ENCODE data around the gene NDUFB4.

The NDUFB4 gene

GRCh38 chr3:120641696-120642246, 45.6 kb downstream of the NDUFB4 start:
- DNase-seq, result no peak

- no peak for DNase-seq
These were observed 46.3 kb downstream of the NDUFB4 start for GRCh38 chr3:120642368-120642948.

DNA sequence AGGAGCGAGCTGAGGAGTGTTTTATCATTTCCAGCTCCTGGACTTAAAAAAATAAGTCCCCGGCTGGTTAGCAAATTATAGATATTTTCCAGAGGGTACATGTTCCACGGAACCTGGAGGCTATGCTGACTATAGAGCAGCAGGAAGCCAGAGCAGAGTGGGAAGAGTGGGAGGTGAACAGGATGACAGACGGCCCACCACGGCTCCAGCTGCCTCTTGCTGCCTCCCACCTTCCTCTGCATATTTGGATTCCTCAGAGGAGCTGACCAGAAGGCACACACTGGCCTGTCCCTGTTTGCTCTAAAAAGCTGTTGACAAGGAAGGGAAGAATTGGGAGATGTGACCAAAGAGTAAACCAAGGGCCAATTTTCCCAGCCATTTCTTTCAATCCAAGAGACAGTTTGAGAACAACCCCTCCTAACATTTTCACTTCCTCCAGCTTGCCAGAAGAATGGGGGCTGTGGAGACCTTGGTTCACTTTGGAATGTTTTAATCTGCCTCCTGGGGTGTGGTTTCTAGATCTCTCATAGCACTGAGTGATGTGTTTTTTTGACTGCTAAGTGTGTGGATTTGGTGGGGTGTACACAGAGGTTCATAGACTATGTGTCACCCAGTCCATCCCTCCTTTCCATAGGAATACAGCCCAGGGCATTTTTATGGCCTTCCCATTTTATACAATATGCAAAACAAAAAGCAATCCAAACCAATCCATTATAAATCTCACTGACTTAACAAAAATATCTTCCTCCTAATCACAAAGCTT, 49.1 kb downstream of the NDUFB4 start:
- DNase-seq, result no peak

GRCh38 chr3:120646771-120647432, 50.8 kb downstream of the NDUFB4 start:
- no peak for DNase-seq

DNA sequence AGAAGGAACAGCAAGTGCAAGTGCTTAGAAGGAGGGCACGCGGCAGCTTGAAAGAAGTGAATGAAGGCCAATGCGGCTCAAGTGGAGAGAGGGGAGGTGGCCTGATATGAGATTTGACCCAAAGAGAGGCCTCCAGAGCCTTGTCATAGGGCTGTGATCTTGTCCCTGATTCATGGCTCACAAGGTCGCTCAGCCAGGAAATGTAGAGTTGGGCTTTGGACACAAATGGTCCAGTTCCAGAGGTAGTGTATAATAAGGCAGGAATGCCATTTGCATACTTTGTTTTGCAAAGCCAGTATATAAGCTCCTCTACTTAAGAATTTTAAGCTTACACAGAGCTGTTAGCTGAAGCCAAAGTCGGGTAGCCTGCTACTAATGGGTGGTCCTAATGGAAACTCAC, 52.2 kb downstream of the NDUFB4 start:
- DNase-seq, result no peak

DNA sequence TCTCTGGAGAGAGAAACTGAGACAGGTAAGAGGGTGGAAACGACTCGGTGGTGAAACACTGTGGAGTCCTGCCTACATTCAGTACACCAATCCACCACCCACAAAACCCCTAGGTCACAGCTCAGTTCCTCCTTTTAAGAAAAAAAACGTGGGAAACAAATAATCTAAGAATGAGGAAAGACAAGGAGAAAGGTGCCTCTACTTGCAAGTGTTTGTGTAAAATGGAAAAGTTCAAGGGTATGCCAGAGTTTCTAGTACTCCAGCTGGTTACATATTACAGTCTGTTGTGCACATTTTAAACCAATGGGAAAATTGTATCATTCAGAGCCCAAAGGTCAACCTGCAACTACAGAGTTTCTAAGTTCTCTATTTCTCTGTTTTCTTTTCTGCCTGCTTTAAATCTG, 53.7 kb downstream of the NDUFB4 start:
- no peak for DNase-seq

- no peak for DNase-seq
These were observed 54.2 kb downstream of the NDUFB4 start for GRCh38 chr3:120650311-120650710.

All from activated T-cell treated with anti-CD3 and anti-CD28 coated beads, Interleukin-2, amount 50 U/mL, for 1 hour (primary cell).